GM18870 (cell line): ENCODE measurements around the gene GNB3.

ENCODE experiments used
- ATAC-seq: cut with Tn5 transposase; IDR thresholded peaks from one replicate; pipeline ENCODE4 v1.9.1; 2021; ENCODE audit warnings: moderate library complexity; ENCODE audit not compliant: unreplicated experiment

Gene GNB3

DNA sequence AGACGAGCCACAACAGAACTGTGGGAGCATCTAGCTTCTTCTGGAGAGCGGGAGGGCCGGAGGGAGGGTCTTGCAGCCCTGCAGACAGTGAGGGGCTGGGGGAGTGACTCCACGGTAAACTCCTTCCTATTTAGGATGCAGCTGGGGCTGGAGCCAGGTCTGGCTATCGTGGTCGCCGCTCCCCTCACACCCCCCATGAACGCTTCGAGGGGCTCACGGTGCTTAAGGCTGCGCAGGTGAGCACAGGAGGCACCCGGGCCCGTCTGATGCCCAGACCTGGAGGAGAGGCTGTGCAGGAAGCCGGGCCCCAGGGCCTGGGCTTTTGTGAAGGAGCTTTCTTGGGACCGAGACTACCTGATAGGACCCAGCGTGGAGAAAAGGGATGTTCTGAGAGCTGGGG lies 3.9 kb upstream of the GNB3 start:
- no peak for ATAC-seq

DNA sequence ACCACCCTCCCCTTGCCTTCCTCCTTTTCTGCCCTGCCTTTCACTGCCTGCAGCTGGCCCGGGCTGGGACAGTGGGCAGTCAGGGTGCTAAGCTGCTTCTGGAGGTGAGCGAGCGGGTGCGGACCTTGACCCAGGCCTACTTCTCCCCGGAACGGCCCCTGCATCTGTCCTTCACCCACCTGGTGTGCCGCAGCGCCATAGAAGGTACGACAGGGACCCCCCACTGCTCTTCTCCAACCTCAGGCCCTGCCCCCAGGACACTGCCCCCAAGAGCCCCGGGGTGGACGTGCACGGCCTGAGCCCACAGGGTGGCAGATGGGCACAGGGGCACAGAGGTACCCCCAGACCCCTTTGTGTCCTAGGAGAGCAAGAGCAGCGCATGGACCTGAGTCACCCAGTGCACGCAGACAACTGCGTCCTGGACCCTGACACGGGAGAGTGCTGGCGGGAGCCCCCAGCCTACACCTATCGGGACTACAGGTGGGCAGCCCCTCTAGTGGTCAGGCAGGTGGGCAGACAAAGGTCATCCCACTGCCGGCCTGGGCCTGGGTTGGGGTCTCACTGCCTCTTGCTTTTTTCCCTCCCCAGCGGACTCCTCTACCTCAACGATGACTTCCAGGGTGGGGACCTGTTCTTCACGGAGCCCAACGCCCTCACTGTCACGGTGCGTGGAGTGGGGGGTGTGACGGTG lies 3.2 kb upstream of the GNB3 start:
- no peak for ATAC-seq

DNA sequence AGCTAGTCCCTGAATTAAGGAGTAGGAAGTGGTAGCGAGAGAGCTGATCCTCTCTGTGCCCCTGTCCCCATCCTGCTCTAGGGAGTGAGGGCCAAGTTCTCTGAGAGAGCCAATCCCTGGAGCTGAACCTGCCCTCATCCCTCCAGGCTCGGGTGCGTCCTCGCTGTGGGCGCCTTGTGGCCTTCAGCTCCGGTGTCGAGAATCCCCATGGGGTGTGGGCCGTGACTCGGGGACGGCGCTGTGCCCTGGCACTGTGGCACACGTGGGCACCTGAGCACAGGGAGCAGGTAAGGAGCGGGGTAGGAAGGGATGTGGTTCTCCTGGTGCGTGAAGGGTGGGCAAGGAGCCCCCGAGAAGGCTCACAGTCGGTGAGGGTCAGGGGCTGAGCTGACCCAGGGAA lies 1.9 kb upstream of the GNB3 start:
- no peak for ATAC-seq

DNA sequence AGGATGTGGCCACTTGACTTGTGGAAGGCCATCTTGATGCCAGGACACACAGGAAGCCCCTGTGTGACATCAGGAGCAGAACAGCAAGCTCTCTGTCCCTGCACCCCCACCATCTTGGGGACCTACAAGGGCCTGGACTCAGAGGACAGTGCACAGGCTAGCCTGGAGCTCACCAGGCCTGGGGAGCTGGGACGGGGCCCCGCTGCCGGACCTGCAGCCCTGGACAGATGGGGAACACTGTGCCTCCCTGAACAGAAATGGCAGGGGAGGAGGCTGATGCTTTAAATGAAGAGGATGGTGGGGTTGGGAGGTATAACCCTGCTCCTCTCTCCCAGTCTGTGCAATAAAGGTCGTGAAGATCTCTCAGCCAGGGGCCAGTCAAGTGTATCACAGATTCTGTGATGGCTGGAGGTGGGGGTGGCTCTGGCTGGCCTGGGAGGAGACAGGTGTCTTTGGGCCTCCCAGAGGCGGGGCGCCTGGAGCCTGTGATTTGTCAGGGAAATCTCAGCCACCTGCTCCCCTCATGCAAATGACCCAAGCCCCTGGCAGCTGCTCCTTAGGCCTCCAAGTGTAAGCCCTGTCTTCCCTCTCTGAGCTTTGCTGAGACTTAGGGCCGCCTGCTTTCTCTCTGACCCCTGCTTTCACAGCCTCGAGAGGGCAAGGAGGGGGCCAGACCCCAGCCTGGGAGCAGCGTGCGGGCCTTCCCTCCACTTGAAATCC lies 1.1 kb upstream of the GNB3 start:
- no peak for ATAC-seq

DNA sequence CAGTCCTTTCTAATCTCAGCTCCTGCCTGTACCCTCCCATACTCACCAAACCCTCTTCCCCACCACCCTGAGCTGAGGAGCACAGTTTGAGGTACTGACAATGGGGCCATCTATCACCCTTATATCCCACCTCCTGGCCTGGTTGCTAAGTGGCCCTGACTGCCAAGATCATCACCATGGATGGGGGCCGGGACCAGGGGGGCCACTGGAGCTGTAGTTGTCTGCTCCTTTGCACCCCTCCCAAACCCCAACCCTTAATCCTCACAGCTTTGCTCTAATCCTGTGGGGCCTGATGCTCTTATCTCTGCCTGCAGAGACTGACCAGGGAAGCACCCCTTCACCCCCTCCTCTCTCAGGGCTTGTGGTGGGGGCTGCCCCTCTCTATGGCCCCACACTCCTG lies 395 bp upstream of the GNB3 start:
- no peak for ATAC-seq

DNA sequence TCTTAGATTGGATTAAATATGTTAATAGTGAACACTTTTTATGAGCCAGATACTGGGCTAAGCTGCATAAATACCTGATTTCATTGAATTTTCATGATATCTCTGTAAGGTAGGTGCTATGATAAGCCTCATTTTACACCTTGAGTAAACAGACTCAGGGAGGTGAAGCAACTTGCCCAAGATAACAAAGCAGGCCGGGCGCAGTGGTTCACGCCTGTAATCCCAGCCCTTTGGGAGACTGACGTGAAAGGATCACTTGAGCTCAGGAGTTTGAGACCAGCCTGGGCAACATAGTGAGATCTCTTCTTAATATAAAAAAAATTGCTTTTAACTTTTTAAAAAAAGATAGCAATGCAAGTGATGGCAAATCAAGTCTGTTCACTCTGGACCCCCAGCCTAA lies 1.4 kb downstream of the GNB3 start:
- ATAC-seq: no peak

DNA sequence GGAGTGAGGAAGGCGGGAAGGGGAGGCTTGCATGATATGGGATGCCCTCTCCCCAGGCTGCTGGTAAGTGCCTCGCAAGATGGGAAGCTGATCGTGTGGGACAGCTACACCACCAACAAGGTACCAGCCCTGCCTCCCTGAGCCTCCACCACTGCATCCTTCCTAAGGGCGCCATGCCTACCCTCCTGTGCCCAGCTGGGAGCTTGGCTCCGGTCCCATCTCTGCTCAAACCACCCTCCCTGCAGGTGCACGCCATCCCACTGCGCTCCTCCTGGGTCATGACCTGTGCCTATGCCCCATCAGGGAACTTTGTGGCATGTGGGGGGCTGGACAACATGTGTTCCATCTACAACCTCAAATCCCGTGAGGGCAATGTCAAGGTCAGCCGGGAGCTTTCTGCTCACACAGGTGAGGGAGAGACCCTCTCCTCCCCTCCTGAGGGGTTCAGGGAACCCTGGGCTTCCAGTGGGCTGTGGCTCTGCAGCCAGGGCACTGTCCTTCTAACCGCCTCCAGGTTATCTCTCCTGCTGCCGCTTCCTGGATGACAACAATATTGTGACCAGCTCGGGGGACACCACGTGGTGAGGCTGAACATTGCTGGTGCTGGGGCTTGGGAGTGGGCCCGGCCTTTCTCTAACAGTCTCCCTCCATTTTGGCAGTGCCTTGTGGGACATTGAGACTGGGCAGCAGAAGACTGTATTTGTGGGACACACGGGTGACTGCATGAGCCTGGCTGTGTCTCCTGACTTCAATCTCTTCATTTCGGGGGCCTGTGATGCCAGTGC lies 2.6 kb downstream of the GNB3 start:
- ATAC-seq: no peak

DNA sequence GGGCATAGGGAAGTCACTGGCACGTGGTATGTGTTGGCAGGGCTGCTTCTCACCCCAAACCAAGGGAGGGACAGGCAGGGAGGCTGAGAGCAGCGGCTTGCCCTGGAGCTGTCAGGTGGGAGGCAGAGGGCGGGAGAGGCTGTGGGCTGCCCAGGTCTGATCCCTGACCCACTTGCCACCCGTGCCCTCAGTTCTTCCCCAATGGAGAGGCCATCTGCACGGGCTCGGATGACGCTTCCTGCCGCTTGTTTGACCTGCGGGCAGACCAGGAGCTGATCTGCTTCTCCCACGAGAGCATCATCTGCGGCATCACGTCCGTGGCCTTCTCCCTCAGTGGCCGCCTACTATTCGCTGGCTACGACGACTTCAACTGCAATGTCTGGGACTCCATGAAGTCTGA lies 4.7 kb downstream of the GNB3 start:
- ATAC-seq: no peak

DNA sequence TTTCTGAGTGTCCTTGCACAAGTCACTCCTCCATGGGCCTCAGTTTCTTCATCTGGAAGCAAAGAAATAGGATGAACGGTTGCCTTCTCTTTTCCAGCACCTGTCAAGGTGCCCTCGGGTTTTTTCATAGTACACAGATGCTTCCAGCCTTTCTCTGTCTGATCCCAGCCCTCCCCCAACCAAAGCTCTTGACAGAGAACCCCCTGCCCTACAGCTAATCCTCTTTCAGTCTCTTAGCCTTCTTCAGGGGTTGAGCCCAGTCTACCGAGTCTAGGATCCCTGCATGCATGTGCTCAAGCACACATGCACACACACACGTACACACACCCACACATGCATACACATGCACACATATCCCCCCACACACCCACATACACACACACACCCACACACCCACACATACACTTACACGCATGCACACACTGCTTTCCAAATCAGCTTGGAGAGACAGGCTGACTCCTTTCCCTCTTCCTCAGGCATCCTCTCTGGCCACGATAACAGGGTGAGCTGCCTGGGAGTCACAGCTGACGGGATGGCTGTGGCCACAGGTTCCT lies 5.7 kb downstream of the GNB3 start:
- ATAC-seq: no peak

DNA sequence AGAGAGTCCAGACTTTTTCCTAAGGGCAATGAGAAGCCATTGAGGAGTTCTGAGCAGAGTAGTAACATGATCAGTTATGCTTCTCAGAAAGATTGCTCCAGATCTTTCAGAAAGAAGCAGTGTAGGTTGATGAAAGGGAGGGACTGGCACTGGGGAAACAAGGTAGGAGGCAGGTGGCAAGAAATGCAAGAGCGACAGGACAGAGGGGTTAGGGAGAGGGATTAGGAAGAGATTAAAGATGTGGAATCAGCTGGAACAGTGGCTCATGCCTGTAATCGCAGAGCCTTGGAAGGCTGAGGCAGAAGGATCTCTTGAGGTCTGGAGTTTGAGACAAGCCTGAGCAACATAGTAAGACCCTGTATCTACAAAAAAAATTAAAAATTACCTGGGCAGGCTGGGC lies 7.0 kb downstream of the GNB3 start:
- ATAC-seq: no peak

DNA sequence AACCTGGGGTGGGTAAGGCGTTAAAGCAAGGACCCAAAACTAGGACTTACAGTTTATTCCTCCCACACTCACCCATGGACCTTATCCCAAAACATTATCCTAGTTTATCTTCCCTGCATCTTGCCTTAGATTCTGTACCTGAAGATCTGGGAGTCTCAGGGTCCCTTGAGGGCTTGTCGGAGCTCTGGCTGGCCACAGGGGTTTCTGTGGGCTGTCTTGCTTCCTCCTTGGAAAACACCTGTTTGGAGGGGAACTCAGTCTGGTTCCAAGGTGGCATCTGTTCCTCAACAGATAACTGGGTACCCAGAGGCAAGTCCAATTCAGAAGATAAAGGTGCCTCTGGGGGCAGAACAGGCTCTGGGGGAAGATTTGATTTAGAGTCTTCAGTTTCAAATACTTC lies 8.7 kb downstream of the GNB3 start:
- ATAC-seq: no peak

DNA sequence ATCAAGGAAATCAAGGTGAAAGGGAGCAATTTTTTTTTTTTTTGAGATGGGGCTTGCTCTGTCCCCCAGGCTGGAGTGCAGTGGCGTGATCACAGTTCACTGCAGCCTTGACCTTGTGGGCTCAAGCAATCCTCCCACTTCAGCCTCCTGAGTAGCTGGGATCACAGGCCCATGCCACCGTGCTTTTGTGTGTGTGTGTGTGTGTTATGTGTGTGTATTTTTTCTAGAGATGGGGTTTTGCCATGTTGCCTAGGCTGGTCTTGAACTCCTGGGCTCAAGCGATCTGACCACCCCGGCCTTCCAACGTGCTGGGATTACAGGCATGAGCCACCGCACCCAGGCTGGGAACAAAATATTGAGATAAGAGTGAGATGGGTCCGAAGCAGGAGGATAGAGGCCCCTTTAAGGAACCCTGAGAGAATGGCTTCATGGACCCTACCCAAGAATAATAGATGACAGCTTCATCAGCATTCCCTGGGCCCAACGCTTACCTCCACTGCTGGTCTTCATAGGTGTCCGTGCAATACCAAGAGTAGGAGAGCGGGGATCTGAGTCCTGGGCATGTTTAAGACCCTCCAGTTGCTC lies 9.3 kb downstream of the GNB3 start:
- ATAC-seq: no peak

DNA sequence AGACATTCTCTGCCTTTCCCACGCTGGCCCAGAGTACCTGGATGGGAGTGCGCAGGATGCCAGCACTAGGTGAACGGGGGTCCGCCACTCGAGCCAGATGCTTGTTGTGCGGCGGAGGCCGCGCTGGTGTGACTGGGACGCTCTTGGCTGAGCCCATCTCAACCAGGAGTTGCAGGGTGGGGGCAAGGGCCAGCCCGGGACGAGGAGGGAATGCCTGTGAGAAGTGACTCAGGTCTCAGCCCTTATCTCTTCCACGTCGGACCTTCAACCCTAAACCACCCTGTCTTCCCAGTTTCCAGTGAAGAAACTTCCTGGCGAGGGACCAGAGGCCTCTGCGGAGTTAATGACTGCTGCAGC lies 10.0 kb downstream of the GNB3 start:
- no peak for ATAC-seq

DNA sequence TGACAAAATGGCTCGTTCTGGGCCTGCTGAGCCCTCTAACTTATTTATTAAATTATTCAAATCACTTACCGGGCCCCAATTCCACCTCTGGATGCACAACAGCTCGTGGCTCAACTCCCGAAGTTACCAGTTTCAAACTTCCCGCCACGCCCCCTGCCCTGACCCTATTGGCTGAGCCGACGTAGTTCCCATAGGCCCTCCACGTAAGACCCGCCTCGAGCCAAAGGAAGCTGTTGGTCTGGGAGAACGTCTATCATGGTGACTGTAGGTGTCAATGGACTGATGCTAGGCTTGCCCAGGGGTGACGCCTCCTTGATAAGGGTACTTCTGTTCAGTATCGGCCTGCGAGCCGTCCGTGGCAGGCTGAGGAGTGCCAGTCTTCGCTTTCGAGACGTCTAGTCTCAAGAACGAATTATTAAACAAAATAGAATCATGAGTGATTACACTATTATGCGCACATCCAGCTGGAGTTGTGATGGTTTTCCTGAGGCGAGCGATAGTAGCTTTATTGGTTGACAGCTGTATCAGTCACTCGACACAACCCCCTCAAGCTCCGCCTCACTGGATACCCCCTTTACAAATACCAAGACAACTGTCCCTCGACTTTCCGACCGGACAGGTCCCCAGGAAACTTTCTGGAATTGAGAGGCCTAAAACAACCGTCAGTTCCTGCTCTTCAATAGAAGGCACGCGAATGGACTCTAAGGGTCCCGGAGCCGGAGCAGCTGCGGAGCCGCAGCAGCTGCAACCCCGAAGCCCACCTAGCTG lies 10.6 kb downstream of the GNB3 start, which contains the start of gene CDCA3:
TSS of gene CDCA3 (minus strand) at position 134 of the 768 bp plus-strand sequence. CDS start 334 bp downstream, outside the sequence.
- peak; percentile 50 for ATAC-seq

DNA sequence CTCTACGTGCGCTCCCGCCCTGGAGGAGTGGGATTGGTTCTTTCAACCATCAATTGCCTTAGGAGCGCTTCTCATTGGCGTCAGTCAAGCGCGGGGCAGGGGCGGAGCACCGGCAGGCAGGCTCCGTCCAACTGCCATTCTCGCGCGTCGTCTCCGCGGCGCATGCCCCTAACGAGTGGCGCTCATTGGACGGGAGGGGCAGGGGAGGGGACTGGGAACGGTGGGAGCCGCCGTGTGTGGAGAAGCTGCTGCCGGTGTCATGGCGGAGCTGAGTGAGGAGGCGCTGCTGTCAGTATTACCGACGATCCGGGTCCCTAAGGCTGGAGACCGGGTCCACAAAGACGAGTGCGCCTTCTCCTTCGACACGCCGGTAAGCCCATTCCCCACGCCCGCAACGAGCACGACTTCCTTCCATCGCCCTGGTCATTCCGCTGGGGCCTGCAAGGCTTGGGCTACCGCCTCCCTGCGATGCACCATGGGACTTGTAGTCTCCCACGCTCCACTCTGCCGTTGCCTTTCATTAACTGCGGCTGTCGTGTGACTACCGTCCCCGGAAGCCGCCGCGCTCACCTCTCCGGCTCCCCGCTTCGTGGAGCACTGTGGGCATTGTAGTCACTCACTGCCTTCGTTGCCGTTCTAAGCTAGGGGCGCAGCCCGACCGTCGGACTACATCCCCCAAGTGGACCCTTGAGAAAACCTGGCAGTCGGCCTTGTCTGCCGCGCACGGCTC lies 11.4 kb downstream of the GNB3 start, which contains the start of gene USP5:
TSS of gene USP5 (plus strand) at position 230 of the 730 bp plus-strand sequence. CDS start at position 260, 30 bp downstream.
- peak; percentile 68 for ATAC-seq

DNA sequence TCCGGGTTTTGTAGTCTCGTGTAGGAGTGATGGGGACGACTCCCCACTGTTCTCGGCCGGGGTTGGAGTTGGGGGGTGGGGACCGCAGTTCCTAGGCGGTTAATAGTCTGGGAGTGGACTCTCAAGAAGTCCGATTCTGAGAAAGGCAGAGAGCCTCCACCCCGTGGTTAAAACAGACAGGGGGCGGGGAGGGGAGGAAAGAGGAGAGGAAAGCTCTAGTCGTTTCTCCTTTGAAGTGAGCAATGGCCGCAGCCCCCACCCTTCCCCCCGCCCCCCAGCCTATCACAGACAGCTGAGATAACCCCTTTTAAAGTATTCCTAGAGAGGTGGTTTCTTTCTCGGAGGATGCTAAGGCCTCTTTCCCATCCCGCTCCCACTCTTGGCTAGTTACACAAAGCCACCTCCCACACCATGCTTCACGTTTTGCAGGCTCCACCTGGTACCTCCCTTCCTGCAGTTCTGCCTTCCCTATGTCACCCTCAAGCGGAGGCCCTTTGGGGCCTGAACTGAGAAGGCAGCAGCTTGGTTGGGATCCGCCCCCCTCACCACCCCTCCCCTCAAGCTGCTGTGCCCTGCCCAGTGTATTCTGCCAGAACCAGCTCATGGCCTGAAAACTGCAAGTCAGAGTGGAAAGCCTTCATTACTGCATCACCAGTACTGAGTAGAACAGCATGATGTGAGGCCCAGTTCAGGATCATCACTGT lies 12.1 kb downstream of the GNB3 start:
- no peak for ATAC-seq

DNA sequence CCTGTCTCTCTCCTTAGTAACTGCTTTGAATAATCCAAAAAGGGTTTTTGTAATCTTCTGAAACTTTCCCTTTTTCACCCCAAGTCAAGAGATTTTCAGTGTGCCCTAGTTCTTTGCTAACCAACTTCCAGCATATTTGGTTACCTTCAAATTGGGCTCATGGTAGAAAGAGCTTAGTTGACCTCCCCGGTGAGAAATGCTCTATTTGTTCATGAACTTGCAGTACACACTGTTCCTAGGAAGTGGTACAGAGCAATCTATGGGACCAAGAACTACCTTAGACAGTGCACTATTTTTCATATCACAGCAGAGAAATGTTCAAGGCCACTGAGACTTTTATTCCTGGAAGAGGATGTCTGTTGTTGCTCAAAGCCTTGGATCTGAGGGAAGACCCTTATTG lies 12.9 kb downstream of the GNB3 start:
- ATAC-seq: no peak

DNA sequence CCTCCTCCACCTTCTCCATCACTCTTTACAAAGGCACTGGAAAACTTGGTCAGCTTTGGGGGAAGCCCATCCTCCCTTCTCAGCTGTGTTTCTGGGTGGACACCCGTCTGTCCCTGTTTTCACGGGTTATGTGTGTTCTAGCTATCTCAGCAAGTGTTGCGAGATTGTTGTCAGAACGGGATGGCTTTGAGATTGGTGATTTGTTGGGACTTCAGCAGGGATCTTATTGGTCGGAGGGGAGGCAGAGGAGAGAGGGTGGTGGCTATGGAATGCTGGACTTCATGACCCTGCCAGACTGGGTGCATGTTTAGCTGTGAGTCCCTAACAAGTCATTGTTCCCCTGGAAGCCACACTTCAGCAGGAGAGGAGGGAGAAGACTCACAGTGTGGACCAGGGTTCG lies 13.3 kb downstream of the GNB3 start:
- no peak for ATAC-seq

DNA sequence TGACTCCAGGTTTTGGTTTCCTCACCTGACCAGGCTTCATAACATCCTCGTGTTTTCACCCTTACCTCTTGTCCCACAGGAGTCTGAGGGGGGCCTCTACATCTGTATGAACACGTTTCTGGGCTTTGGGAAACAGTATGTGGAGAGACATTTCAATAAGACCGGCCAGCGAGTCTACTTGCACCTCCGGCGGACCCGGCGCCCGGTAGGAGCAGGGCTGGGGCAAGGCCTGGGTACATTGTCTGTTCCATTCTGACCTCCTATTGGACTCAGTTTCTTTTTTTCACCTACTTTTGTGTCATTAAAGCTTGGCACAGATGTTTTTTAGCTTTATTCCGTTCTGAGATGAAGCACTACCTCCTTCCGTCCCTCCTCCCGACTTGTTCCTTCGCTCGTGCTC lies 14.6 kb downstream of the GNB3 start:
- ATAC-seq: no peak
